ENCODE measurements around the gene ZNF687.

ZNF687 gene

GRCh38 chr1:151294742-151295462 is 12.8 kb downstream of the ZNF687 start:
- in situ Hi-C loops (cut with HindIII; ENCODE audit: low pct_ligation_motif_present, low pct_unique_long_range_greater_than_20kb, low sequenced_read_pairs), result no loop called here
- DNase-seq, result no peak

- in situ Hi-C loops (cut with HindIII; ENCODE audit: low pct_ligation_motif_present, low pct_unique_long_range_greater_than_20kb, low sequenced_read_pairs), result no loop called here
- DNase-seq, result no peak
Observed at GRCh38 chr1:151309811-151310323, 27.8 kb downstream of the ZNF687 start.

- in situ Hi-C loops (cut with HindIII; ENCODE audit: low pct_ligation_motif_present, low pct_unique_long_range_greater_than_20kb, low sequenced_read_pairs), result no loop called here
- no peak for DNase-seq
Observed at GRCh38 chr1:151311011-151311410, 28.9 kb downstream of the ZNF687 start.

GRCh38 chr1:151311589-151312331 is 29.7 kb downstream of the ZNF687 start:
- in situ Hi-C loops (cut with HindIII; ENCODE audit: low pct_ligation_motif_present, low pct_unique_long_range_greater_than_20kb, low sequenced_read_pairs), result no loop called here

GRCh38 chr1:151312411-151312810 is 30.3 kb downstream of the ZNF687 start:
- in situ Hi-C loops (cut with HindIII; ENCODE audit: low pct_ligation_motif_present, low pct_unique_long_range_greater_than_20kb, low sequenced_read_pairs), result no loop called here
- no peak for DNase-seq

More at GRCh38 chr1:151311589-151312331, 29.7 kb downstream of the ZNF687 start:
- DNase-seq, result peak; percentile 99

- no peak for DNase-seq
- in situ Hi-C loops (cut with HindIII; ENCODE audit: low pct_ligation_motif_present, low pct_unique_long_range_greater_than_20kb, low sequenced_read_pairs), result no loop called here
Observed at GRCh38 chr1:151312826-151313225, 30.7 kb downstream of the ZNF687 start.

- in situ Hi-C loops (cut with HindIII; ENCODE audit: low pct_ligation_motif_present, low pct_unique_long_range_greater_than_20kb, low sequenced_read_pairs), result no loop called here
- no peak for DNase-seq
Observed at GRCh38 chr1:151313501-151313900, 31.4 kb downstream of the ZNF687 start.

GRCh38 chr1:151314137-151314875 is 32.2 kb downstream of the ZNF687 start:
- in situ Hi-C loops (cut with HindIII; ENCODE audit: low pct_ligation_motif_present, low pct_unique_long_range_greater_than_20kb, low sequenced_read_pairs), result no loop called here
- peak; percentile 48 for DNase-seq

GRCh38 chr1:151315565-151316235 is 33.6 kb downstream of the ZNF687 start:
- DNase-seq, result no peak
- in situ Hi-C loops (cut with HindIII; ENCODE audit: low pct_ligation_motif_present, low pct_unique_long_range_greater_than_20kb, low sequenced_read_pairs), result no loop called here

GRCh38 chr1:151318975-151319374 is 36.9 kb downstream of the ZNF687 start:
- DNase-seq, result no peak

GRCh38 chr1:151324390-151324930 is 42.4 kb downstream of the ZNF687 start:
- no peak for DNase-seq
- in situ Hi-C loops (cut with HindIII; ENCODE audit: low pct_ligation_motif_present, low pct_unique_long_range_greater_than_20kb, low sequenced_read_pairs), result no loop called here

More at GRCh38 chr1:151318975-151319374, 36.9 kb downstream of the ZNF687 start:
- in situ Hi-C loops (cut with HindIII; ENCODE audit: low pct_ligation_motif_present, low pct_unique_long_range_greater_than_20kb, low sequenced_read_pairs), result no loop called here

- DNase-seq, result no peak
- in situ Hi-C loops (cut with HindIII; ENCODE audit: low pct_ligation_motif_present, low pct_unique_long_range_greater_than_20kb, low sequenced_read_pairs), result no loop called here
Observed at GRCh38 chr1:151325231-151325630, 43.1 kb downstream of the ZNF687 start.

GRCh38 chr1:151325646-151326429 is 43.7 kb downstream of the ZNF687 start:
- DNase-seq, result no peak
- in situ Hi-C loops (cut with HindIII; ENCODE audit: low pct_ligation_motif_present, low pct_unique_long_range_greater_than_20kb, low sequenced_read_pairs), result no loop called here

- peak; percentile 47 for DNase-seq
Observed at GRCh38 chr1:151326619-151327222, 44.6 kb downstream of the ZNF687 start.

GRCh38 chr1:151327223-151327902 is 45.3 kb downstream of the ZNF687 start, which contains the start of gene PI4KB:
TSS of gene PI4KB (minus strand) at chr1:151327416. CDS start at chr1:151316481, 10,935 bp downstream.
- DNase-seq, result peak; percentile 99
- in situ Hi-C loops (cut with HindIII; ENCODE audit: low pct_ligation_motif_present, low pct_unique_long_range_greater_than_20kb, low sequenced_read_pairs), result no loop called here

More at GRCh38 chr1:151326619-151327222, 44.6 kb downstream of the ZNF687 start:
- in situ Hi-C loops (cut with HindIII; ENCODE audit: low pct_ligation_motif_present, low pct_unique_long_range_greater_than_20kb, low sequenced_read_pairs), result no loop called here

- DNase-seq, result peak; percentile 50
- in situ Hi-C loops (cut with HindIII; ENCODE audit: low pct_ligation_motif_present, low pct_unique_long_range_greater_than_20kb, low sequenced_read_pairs), result no loop called here
Observed at GRCh38 chr1:151327903-151328674, 46.0 kb downstream of the ZNF687 start.
